HUDEP-2 (cell line): ENCODE results near the gene CFAP157.

Experiments
- DNase-seq, 76 experiments: peaks; one replicate each; lab custom pipeline; 2025; ENCODE audit not compliant: unreplicated experiment in 76 of 76; lab: John Stamatoyannopoulos, UW

CFAP157 gene

GRCh38 chr9:127734247-127734746 lies 27.5 kb downstream of the CFAP157 start:
- no peak for DNase-seq

GRCh38 chr9:127734747-127735529 lies 28.1 kb downstream of the CFAP157 start, which contains the start of gene TOR2A:
Gene TOR2A, minus strand, starts transcription at chr9:127735294. Its CDS starts 24 bp downstream, at chr9:127735270.
- peak in 75 of 76 experiments; percentile 34 to 97 (median 94) for DNase-seq

DNA sequence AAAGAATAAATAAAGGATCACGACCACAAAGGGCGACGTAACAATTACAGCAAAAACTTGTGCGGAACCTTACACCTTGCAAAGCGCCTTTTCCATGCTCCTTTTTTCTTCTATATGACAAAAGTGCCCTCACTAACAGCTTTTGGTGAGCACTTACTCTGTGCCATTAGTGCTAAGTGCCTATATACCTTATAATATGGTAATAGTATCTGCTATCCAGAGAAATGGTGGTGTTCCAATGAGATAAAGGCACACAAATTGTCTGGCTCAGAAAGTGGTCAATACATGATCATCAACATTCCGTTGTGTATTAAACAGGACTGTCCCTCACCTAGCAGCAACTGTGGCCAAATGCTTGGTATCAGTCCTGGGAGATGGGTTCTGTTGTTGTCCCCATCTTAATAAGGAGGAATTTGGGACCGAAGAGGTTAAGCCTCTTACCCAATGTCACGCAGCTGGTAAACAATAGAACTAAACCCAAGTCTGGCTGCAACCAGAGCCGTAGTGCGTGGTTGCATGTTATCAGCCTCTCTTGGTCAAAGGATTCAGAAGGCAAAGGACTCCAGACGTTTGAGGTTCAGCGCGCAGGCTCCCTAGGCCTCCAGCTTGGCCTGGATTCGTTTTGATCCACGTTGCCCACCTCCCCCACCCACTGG lies 28.9 kb downstream of the CFAP157 start:
- no peak for DNase-seq

- DNase-seq = no peak
Measured at GRCh38 chr9:127738666-127739065, 31.9 kb downstream of the CFAP157 start.

DNA sequence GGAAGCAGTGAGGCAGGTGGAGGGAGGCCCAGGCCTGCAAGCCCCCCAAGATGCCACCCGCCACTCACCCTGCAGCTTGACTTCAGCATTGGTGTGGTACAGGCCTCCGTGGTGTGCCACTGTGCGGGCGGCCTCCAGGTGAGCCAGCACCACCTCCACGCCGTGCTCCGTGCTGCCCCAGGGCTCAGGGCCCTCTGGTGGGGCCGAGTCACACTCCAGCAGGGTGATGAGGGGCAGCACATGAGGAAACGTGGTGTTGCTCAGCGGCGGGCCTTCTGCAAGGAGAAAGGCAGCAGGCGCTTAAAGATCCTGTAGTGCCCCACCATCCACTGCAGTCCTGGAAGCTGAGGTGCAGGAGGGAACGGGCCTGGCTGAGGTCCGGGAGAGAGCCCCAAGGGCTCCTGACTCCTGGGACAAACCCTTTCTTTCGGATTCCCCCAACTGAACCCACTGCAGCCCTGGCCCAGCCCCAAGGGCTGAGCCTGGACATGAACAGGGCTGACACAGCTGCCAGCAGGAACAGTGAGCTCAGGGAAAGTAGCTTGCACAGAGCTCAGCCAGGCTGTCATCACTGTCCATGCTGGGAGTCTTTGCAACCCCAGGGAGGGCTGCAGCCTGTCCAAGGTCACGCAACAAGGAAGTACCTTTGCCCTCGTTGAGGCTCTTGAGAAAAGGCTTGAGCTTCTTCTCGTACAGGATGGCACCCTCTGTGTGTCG lies 33.0 kb downstream of the CFAP157 start:
- DNase-seq = no peak

DNA sequence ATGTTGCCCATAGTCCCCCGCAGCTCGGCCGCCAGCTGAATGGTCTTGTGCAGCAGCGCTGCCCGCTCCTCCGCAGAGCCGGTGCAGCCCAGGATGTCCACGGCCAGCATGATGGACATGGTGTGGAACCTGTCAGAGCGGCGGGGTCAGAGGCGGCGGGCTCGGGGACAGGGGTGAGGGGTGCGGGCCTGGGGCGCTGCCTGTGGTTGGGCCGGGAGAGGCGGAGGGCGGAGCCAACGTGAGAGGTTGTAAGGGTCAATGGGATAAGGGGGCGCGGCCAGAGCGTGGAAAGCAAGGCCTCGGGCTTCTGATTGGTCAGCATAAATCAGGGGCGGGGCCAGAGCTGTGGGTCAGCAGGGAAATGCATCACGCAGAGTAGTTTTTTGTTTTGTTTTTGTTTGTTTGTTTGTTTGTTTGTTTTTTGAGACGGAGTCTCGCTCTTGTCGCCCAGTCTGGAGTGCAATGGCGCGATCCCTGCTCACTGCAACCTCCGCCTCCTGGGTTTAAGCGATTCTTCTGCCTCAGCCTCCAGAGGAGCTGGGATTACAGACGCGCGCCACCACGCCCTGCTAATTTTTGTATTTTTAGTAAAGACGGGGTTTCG lies 35.1 kb downstream of the CFAP157 start:
- no peak for DNase-seq

DNA sequence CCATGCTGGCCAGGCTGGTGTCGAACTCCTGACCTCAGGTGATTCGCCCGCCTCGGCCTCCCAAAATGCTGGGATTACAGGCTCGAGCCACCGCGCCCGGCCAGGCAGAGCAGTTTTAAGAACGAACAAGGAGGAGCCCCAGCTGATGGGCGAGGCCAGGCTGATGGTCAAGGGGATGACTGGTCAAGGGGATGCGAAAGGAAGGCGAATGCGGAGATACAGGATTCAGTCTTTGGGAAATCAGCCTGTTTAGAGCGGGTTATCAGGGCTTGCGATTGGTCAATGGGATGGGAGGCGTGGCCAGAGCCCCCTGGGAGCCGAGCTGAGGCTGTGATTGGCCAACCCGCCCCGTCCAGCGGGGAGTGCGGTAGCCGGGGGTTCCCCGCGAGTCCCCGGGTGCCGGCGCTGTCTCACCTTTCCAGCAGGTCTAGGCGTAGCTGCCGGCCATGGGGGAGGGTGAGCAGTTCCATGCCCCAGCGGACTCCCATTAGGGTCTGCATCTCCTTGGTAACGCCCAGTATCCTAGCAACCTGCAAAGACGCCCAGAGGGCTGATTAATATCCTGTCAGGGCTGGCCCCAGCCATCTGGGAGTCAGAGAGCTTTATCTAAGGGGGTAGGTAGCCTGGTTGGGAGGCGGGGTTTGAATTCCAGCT lies 35.8 kb downstream of the CFAP157 start:
- no peak for DNase-seq

DNA sequence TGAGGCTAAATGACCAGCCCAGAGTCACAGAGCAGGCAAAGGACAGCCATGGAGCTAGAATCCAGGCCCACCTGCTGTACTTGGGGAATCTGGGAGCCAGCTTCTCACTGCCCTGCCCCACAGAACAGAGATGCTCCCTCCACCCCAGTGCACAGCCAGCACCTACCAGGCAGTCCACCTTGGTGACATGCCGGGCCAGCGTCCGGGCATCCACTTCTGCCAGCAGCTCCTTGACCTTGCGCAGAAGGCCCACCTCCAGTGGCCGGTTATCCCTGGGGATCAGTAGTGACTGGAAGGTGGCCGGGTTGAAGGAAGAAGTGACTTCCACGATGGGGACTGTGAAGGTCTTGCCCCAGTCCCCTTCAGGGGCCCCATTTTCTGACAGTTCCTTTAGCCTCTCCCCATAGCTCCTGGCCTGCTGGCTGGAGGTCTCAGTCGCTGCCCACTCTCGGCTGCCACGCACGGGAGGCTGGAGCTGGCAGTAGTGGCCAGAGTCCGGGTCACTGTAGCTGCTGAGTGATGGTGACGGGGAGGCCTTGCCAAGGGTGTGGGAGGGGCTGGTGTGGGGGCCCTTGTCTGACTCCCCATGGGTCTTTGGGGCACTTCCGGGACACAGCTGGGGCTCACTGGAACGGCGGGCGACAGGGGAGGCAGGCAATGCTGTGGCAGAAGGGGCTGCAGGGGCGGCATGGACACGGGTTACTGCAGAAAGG lies 37.8 kb downstream of the CFAP157 start:
- no peak for DNase-seq

DNA sequence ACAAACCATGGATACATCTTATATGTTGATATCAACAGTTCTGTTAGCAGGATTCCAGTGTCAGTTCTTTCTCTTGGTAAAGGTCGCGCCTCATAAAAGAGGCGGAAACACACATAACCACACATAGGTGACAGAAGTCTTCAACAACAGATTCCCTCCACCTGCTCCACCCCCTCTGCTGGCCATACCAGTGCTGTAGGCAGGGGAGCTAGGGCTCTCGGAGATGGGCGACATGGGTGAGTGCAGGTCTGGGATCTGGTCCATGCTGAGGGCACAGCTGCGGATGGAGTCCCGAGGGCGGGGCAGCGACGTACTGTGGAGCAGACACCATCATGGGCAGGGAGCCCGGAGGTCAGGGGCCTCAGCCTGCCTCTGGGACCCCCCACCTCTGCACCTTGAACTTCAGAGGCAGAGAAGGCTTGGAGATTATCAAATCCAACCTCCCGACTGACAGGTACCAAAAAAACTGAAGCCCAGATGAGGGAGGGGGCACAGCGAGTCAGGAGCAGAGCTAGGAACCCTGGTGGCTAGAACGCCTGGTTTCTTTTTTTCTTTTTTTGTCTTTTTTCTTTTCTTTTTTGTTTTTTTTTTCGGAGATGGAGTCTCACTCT lies 40.3 kb downstream of the CFAP157 start:
- DNase-seq = no peak

GRCh38 chr9:127749090-127749787 lies 42.5 kb downstream of the CFAP157 start:
- DNase-seq = no peak

DNA sequence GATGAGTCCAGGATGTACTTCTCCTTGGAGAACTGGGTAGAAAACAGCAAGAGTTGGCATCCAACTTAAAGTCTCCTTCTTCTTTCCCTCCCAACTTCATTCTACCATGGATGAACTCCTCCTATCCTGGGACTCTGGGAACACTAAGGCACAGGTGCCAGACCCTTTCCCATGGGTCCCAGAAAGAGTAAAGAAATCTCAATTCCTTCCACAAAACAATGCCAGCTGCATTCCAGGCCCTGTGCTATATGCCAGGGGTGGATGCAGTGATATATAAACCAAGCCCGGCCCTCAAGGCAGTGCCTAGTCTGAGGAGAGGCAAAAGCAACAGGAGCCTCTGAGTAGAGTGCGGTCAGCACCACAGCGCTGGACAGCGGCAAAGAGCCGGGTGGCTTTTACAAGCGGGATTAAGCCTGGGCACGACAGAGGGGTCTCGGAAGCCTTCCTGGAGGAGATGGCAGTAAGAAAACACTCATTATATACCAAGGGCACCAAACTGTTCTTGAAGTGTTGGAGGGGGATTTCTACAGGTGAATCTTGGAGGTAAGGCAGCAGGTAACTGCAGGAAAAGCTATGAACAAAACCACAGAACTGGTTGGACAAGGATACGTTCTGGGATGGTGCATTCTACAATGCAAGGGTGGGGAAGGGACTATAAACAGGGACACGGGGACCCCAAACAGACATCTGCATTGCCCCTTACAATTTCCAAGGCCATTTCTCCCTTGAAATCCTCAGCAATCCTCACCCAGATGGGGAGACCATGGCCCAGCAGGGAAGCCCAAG lies 44.7 kb downstream of the CFAP157 start:
- DNase-seq = peak in 5 of 76 experiments; percentile 10 to 28 (median 18)

DNA sequence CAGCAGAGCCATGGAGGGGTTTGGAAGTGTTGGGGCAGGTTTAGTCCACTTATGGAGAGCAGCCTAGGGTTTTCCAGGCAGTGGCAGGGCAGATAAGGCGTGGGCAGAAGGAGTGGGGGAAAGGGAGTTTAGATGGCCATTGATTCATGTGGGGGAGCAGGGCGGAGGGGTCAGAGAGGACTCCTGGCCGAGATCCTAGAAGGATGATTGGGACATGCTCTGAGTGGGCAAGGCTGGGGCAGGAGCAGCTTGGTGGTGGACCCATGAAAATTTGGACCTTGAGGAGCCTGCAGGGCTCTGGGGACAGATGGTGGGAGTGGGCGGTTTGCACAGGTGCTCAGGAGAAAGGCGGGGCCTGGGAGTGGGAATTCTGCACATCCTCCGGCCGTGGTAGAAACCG lies 46.4 kb downstream of the CFAP157 start:
- no peak for DNase-seq

- DNase-seq = no peak
Measured at GRCh38 chr9:127753622-127754021, 46.8 kb downstream of the CFAP157 start.

DNA sequence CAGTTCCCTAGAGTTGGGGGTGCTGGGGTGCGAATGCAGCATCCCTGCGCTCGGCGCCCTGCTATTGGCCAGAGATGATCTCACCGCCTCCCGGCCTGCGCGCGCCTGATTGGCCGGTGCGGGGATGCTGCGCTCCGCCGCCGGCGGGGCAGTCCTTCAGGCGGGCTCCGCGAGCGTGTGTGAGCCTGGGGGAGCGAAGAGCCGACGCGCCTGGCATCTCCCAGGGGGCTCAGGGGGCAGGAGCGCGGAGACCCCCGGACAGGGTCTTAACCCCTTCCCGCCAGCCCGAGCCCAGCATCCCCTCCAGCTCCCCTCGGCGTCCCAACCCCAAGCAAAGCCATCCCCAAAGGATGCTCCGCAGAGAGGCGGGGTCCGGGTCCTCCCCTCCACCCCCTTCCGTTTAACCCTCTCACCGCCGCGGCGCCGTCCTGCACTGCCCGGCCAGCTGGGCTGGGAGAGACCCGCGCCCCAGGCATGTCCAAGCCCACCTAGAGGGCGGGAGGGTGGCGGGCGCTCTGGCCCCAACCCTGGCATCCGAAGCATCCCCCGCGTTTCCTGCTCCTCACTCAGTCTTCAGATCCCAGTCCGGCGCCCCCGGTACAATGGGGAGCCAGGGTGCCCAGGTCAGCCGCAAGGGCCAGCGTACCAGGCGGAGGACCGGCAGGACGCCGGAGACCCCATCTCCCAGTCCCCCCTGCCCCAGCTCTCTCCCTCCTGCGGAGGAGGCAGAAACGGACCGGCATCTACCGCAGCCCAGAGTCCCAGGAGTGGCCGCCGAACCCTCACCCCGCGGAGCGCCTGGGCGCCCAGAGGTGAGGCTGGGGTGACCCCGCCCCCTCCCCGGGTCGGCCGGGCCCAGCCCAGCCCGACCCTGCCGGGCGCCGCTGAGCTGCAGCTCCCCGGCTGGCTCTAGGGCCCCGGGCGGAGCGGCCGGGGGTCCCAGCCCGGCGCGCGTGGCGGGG lies 47.6 kb downstream of the CFAP157 start:
- DNase-seq = no peak

- DNase-seq = no peak
Measured at GRCh38 chr9:127755061-127756060, 48.6 kb downstream of the CFAP157 start.

DNA sequence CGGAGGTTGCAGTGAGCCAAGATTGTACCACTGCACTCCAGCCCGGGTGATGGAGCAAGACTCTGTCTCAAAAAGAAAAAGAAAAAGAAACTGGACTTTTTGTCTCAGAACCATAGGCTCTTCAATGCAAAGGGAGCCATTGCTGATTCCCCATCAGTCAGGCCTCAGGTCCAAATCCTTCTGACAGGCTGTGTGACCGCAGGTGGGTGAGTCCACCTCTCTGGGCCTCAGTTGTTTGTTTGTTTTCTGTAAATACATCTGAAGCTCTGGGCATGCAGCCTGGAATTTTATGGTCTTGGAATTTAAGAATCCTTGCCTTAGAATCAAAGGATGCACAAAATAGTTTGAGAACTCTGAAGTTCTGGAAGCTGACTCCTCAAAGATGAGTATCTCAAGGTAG lies 49.4 kb downstream of the CFAP157 start:
- no peak for DNase-seq
